HepG2 (cell line): ENCODE results near the gene C6orf136. TPM values are rescaled to one million over a fixed set of nuclear protein-coding genes. Genes with fewer than 3 reads are reported as not detected.

Experiments used
- ARID4A ChIP-seq: sonication (generic); formaldehyde crosslinking; IDR thresholded peaks from 2 replicates; pipeline ENCODE4 v1.5.0; 2020; ENCODE audit warnings: mild to moderate bottlenecking, missing genetic modification reagents, borderline replicate concordance
- ATM ChIP-seq: fragments of 450-650 bp; IDR thresholded peaks from 2 replicates; pipeline ENCODE4 v1.7.1; 2017; ENCODE audit warnings: mild to moderate bottlenecking, borderline replicate concordance
- CCDC6 ChIP-seq: sonication (generic); formaldehyde crosslinking; IDR thresholded peaks from 2 replicates; pipeline ENCODE4 v1.8.1; 2022; ENCODE audit warnings: mild to moderate bottlenecking, missing genetic modification reagents, moderate library complexity
- CEBPB ChIP-seq: IDR thresholded peaks from 2 replicates; pipeline ENCODE4 v1.6.1; 2011; ENCODE audit warnings: low read depth, low read length, improper control_type of control experiment, borderline replicate concordance
- CEBPZ ChIP-seq: IDR thresholded peaks from 2 replicates; pipeline ENCODE4 v1.6.1; 2012; ENCODE audit warnings: low read length, improper control_type of control experiment
- GATAD2A ChIP-seq: IDR thresholded peaks from 2 replicates; pipeline ENCODE4 v1.6.1; 2016
- HMGXB4 ChIP-seq, 2 experiments: sonication (generic) in 1 of 2; formaldehyde crosslinking in 1 of 2; IDR thresholded peaks; 2 replicates each; pipeline versions ENCODE4 v1.4.0 to v1.6.1; 2018 to 2020; ENCODE audit warnings: missing genetic modification reagents in 2 of 2, borderline replicate concordance in 1 of 2, low read depth in 1 of 2, mild to moderate bottlenecking in 1 of 2, missing biosample characterization in 1 of 2
- JUND ChIP-seq: sonication (generic); formaldehyde crosslinking; IDR thresholded peaks from 2 replicates; pipeline ENCODE4 v1.8.0; 2022; ENCODE audit warnings: mild to moderate bottlenecking, missing genetic modification reagents
- MXI1 ChIP-seq: IDR thresholded peaks from 3 replicates; pipeline ENCODE4 v1.6.1; 2012; ENCODE audit warnings: low read depth, low read length, inconsistent platforms, borderline replicate concordance
- PLSCR1 ChIP-seq: sonication (generic); formaldehyde crosslinking; IDR thresholded peaks from 2 replicates; pipeline ENCODE4 v1.5.0; 2020; ENCODE audit warnings: missing genetic modification reagents, mild to moderate bottlenecking, borderline replicate concordance
- RFX5 ChIP-seq: IDR thresholded peaks from 2 replicates; pipeline ENCODE4 v1.6.1; 2011; ENCODE audit warnings: low read depth, low read length, improper control_type of control experiment
- SAP130 ChIP-seq: IDR thresholded peaks from 2 replicates; pipeline ENCODE4 v1.6.1; 2016; ENCODE audit warnings: low read depth
- SP2 ChIP-seq: sonication (generic); formaldehyde crosslinking; IDR thresholded peaks from 2 replicates; pipeline ENCODE4 v1.5.1; 2020; ENCODE audit warnings: mild to moderate bottlenecking, missing genetic modification reagents
- STAG1 ChIP-seq: sonication (generic); formaldehyde crosslinking; IDR thresholded peaks from 2 replicates; pipeline ENCODE4 v1.4.0; 2020; ENCODE audit warnings: missing genetic modification reagents
- UBTF ChIP-seq: sonication (generic); formaldehyde crosslinking; IDR thresholded peaks from 2 replicates; pipeline ENCODE4 v1.4.0; 2020; ENCODE audit warnings: mild to moderate bottlenecking, missing genetic modification reagents
- ZMAT3 ChIP-seq: sonication (generic); formaldehyde crosslinking; conservative IDR thresholded peaks from 2 replicates; pipeline ENCODE4 v1.7.0; 2021; ENCODE audit warnings: missing genetic modification reagents
- polyA plus RNA-seq, 8 experiments: library from polyadenylated mRNA; depleted of rRNA in 3 of 8; stranded (reverse) in 7 of 8; unstranded in 1 of 8; fragments of >200 nt; fragmentation: Illumina TruSeq in 4 of 8; extraction: Trizol in 4 of 8; gene quantifications; 2 replicates each; pipeline versions ENCODE4 v1.2.1 to v1.2.3, GENCODE V29; 2011 to 2016; ENCODE audit warnings: low read depth in 4 of 8, missing spikeins in 1 of 8, mixed read lengths in 1 of 8; ENCODE audit not compliant: insufficient read depth in 1 of 8
- total RNA-seq, 5 experiments: library from RNA; depleted of rRNA; stranded (reverse); fragments of >200 nt; fragmentation: Illumina TruSeq; extraction: Trizol; gene quantifications; 2 replicates each; pipeline ENCODE4 v1.2.3, GENCODE V29; 2016; ENCODE audit warnings: low read depth in 1 of 5
- TF ChIP-seq, protein P1 (sequence below): sonication (generic); formaldehyde crosslinking; IDR thresholded peaks from 2 replicates; pipeline ENCODE4 v1.4.0; 2020; ENCODE audit warnings: missing genetic modification reagents

Gene C6orf136
- total and polyA plus RNA-seq, 2 of the 13 experiments (the other 11 are each of a cell fraction or from before 2014, with no cell fraction given) = 12.0 to 26.2 TPM

DNA sequence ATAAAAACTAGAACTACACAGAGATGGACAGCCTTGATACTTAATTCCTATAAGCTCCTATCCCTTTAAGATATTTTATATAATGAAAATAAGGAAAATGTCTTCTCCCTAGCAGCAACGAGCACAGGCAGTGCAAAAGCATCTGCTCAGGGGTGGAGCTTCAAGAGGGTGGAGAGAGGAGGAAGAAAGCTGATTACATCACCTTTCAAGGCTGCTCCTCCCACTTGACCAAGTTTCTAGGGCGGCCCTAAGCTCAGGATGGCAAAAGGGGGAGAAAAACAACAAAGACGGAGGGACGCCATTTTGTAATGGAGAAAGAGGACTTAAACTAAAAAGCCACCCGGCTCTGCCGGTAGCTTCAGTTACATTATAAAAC lies 32.1 kb upstream of the C6orf136 start (continued):
- no peak for TF ChIP-seq PLSCR1 (CRISPR knock-in tag)
- TF ChIP-seq CEBPZ = no peak
- TF ChIP-seq CEBPB = peak; percentile 91
- TF ChIP-seq, protein P1, sequence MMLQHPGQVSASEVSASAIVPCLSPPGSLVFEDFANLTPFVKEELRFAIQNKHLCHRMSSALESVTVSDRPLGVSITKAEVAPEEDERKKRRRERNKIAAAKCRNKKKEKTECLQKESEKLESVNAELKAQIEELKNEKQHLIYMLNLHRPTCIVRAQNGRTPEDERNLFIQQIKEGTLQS (CRISPR knock-in tag) = peak; percentile 68; the same call in 1 of the 2 replicates
- no peak for TF ChIP-seq CCDC6 (CRISPR knock-in tag)
- TF ChIP-seq UBTF (CRISPR knock-in tag) = peak; percentile 42
- peak; percentile 48; the same call in 1 of the 3 replicates for TF ChIP-seq MXI1
- TF ChIP-seq GATAD2A (CRISPR knock-in tag) = peak; percentile 66
- no peak for TF ChIP-seq ATM
- TF ChIP-seq JUND (CRISPR knock-in tag) = no peak
- TF ChIP-seq STAG1 (CRISPR knock-in tag) = no peak
- peak; percentile 43; the same call in 1 of the 2 replicates for TF ChIP-seq ARID4A (CRISPR knock-in tag)
- TF ChIP-seq RFX5 = 0 out of 2 replicates have a peak, but pooled peaks have one; percentile 41
- TF ChIP-seq SP2 (CRISPR knock-in tag) = no peak
- TF ChIP-seq HMGXB4 (CRISPR knock-in tag; IDR thresholded peaks at IDR 0.05; ENCODE audit: borderline replicate concordance in 1 of 2, low read depth in 1 of 2) = peak in 1 of 2 experiments; percentile 33; a peak in 1 of 4 replicates
- TF ChIP-seq SAP130 = peak; percentile 86
- TF ChIP-seq ZMAT3 (CRISPR knock-in tag) = no peak
